ENCODE measurements around the gene FERD3L.

The FERD3L gene

GRCh38 chr7:19097165-19098055, 47.8 kb downstream of the FERD3L start:
- Histone ChIP-seq H3K9me3 (ENCODE audit: control insufficient read depth, insufficient read depth, low read depth, low read length) (no peaks in the 10 kb centered on the region), H3K27ac (ENCODE audit: low read depth, low read length) (no peak overlapping the region), H3K4me3 (ENCODE audit: low read depth, low read length) (no peak overlapping the region), H3K9ac (ENCODE audit: low read length) (no peak overlapping the region), H3K27me3 (ENCODE audit: control insufficient read depth, insufficient read depth, low read length) (peaks cover 12% of the 10 kb centered on the region; the same call in 1 of the 2 replicates), H3K4me1 (ENCODE audit: control insufficient read depth, insufficient read depth, low read length) (peaks cover 20% of the 10 kb centered on the region), H3K36me3 (ENCODE audit: control insufficient read depth, insufficient read depth, low read length) (no peaks in the 10 kb centered on the region)

- Histone ChIP-seq H3K27me3 (ENCODE audit: control insufficient read depth, insufficient read depth, low read length) (no peaks in the 10 kb centered on the region), H3K27ac (ENCODE audit: low read depth, low read length) (no peak overlapping the region), H3K36me3 (ENCODE audit: control insufficient read depth, insufficient read depth, low read length) (no peaks in the 10 kb centered on the region), H3K4me1 (ENCODE audit: control insufficient read depth, insufficient read depth, low read length) (peaks cover 18% of the 10 kb centered on the region), H3K4me3 (ENCODE audit: low read depth, low read length) (no peak overlapping the region), H3K9me3 (ENCODE audit: control insufficient read depth, insufficient read depth, low read depth, low read length) (no peaks in the 10 kb centered on the region), H3K9ac (ENCODE audit: low read length) (no peak overlapping the region)
Observed at GRCh38 chr7:19095353-19095860, 49.8 kb downstream of the FERD3L start.

All from HUES6 (cell line).